CMK (cell line): ENCODE measurements around the gene ARMC5.
"Not testable (repeated sequence)": the region's sequence is repeated elsewhere in the genome, so short reads cannot be mapped to it uniquely, and the experiment has no call there.

Source experiments
- DNase-seq: peaks from one replicate; pipeline ENCODE4 v3.0.0-alpha.2; 2010; ENCODE audit warnings: low read depth

Gene ARMC5

DNA sequence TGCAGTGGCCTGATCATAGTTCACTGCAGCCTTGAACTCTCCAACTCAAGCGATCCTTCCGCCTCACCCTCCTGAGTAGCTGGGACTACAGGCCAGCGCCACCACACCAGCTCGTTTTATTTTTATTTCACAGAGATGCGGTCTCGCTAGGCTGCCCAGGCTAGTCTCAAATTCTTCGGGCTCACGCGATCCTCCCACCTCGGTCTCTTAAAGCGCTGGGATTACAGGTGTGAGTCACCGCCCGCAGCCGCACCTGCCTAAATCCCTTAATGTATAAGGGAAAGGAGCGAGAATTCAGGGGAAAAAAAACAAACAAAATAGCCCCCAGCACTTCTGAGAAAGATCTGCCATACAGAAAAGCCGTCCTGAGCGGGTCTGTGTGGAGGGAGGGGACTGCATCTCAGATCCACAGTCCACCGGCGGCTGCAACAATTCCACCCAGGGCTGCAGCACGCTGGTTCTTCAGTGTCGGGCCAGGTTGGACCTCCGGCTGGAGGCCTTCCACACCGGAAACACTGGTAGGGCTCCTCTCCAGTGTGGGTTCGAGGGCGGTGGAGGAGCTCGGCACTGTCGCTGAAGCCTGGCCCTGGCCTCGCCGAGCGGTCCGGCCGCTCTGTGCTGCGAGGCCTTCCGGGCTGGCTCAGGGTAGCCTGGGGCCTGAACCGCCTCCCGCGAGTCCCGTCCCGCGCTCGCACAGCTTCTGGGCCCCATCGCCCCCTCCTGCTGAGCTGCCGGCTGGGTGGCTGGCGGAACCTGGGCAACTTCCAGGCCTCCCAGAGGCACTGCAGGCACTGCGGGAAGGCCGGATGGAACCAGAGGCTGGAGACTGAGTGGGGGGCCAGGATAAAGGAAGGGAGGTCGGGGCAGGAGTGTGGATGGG, 23.7 kb upstream of the ARMC5 start:
- DNase-seq: no peak

DNA sequence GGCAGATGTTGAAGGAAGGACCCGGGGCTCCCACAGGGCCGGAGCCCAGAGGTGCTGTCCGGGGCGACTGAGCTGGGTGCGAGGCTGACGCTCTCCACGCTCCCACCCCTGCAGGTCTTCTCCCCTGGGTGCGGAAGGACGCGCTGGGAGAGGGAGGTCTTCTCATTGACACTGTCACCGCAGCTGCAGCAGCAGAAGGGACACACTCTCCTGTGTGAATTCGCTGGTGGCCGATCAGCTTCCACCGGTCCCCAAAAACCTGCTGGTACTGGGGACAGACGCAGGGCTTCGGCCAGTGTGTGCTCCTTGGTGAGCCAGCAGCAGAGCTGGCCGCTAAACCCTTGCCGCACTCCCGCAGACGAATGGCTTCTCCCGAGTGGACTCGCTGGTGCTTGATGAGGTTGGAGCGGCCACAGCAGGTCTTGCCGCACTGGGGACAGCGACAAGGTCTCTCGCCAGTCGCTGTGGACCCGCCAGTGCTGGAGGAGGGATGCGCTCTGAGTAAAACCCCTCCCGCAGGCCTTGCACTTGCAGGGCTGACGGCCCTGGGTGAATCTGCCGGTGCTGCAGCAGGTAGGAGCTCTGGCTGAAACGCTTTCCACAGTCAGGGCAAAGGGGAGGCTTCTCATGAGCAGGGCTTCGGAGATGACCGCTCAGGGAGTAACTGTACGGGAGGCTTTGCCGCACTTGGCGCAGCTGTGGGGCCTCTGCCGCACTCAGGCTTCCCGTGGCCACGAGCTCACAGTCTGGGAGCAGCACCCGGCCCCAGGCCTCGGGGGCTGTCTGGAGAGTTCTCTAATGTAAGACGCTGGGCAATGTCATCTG, 22.9 kb upstream of the ARMC5 start:
- DNase-seq: no peak

DNA sequence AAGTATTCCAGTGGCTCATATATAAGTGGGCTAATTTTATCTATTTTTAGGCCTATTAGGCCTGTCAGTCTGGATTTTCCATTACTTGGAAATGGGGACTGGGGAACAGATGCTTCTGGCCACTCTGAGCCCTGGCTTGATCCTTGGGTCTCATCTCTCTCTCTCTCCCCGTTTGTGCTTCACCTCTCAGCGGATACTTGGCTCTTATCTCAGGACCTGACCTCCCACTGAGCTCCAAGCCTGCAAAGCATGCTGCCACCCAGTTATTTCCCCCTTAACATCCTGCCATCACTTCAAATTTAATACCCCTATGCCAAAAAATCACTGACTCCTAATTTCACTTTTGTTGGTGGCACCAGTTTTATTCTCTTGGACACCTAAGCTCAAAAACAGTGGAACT, 20.9 kb upstream of the ARMC5 start:
- no peak for DNase-seq

DNA sequence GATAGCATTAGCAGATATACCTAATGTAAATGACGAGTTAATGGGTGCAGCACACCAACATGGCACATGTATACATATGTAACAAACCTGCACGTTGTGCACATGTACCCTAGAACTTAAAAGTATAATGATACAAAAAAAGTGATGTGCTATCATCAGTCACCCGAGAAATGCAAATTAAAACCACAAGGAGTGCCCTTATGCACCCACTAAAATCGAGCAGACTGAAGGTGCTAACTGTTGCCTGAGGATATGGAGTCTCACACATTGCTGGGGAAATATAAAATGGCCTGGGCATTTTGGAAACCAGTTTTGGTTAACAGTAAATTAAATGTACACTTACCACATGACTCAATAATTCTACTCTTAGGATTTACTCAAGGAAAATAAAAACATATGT, 20.3 kb upstream of the ARMC5 start:
- not testable (repeated sequence) for DNase-seq

DNA sequence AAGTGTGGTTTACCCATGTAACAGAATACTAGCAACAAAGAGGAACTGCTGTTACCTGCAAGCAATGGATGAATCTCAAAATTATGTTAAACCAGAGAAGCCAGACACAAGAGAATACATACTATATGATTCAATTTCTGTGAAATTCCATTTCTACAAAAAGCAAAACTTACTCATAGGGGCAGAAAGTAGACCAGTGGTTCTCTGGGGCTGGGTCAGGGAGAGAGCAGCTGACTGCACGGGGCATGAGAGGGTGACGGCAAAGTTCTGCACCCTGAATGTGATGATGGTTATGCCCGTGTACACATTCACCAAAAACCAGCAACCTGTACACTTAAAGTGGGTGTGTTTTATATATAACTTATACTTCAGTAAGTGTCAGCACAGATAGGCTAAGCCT, 19.8 kb upstream of the ARMC5 start:
- no peak for DNase-seq

DNA sequence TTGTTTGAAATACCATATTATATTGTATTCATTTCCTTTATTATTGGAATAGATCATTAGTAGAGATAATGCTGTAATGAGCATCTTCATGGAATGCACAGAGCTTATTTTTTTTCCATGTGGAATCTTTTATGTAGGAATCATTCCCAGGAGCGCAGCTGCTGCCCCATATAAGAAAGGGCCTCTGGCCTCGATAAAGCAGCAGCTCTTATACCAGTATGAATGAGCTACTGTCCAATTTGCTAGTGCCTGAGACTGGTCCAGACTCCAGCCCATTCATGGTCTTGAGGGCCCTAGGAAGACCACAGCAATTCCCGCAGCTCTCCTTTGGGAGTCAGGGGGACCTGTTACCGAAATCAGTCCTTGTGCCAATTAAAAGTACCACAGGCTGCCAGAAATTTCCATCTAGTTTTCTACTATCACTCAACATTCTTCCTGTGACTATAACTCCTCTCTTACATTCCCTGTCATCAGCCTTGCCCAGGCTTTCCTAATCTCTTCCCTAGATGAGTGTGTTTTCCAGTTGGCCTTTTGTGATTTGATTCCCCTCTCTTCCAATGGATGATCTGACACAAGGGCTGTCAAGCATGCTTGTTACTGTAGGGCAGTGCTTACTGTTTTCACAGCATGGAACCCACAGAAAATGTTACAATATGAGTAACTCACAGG, 18.7 kb upstream of the ARMC5 start:
- no peak for DNase-seq

DNA sequence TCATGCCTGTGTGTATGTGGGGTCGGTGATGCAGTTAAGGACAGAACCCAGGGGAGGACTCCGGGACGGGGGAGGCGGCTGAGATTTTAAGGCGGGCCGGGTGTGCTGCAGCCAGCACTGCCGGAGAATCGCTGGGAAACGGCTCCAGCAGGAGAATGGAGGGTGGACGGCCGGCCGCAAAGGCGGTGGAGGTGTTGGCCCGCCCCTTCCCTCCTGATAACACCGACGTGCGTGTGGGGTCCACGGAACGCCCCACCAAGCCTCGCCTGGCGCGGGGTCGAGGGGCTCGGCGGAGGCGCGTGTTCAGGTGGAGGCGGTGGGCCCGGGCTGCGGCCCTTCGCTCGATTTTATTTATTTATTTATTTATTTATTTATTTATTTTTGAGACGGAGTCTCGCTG, 17.3 kb upstream of the ARMC5 start:
- no peak for DNase-seq

DNA sequence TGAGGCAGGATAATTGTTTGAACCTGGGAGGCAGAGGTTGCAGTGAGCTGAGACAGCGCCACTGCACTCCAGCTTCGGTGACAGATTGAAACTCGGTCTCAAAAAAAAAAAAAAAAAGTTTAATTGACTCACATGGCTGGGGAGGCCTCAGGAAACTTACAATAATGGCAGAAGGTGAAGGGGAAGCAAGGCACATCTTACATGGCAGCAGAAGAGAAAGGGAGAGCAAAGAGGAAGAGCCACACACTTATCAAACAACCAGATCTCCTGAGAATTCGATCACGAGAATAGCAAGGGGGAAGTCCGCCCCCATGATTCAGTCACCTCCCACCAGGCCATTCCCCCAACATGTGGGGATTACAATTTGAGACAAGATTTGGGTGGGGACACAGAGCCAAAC, 13.4 kb upstream of the ARMC5 start:
- DNase-seq: not testable (repeated sequence)

DNA sequence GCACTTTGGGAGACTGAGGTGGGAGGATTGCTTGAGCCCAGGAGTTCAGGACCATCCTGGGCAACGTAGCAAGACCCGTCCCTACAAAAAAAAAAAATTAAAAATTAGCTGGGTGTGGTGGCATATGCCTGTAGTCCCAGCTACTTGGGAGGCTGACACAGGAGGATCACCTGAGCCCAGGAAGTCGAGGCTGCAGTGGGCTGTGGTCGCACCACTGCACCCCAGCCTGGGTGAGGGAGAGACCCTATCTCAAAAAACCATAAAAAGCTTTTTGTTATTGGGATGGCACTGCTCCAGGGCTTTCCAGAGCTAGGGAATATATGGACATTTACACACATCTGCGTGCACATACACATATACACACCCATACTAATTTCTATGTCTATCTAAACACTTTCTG, 8.1 kb upstream of the ARMC5 start:
- DNase-seq: no peak

DNA sequence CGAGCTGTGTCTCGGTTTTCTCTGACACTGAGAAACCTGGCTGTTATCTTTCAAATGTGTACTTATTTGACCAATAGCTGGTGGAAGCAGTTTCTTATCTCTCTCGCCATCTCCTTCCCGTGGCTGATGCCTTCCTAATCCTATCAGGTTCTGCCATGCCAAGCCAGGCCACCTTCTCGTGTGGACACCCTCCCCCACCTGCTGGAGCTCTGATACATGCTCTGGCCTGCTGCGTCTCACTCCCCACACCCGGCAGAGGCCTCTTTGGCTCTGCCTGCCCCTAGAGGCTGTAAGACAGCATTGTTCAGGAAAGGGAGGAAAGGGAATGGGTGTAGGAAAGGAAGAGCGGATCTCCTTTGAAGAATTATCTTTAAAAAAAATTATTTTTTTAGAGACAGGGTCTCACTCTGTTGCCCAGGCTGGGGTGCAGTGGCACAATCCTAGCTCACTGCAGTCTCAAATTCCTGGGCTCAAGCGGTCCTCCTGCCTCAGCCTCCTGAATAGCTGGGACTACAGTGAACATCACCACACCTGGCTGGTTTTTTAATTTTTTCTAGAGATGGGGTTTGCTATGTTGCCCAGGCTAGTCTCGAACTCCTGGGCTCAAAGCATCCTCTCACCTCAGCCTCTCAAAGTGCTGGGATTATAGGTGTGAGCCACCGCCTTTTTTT, 7.5 kb upstream of the ARMC5 start:
- no peak for DNase-seq

DNA sequence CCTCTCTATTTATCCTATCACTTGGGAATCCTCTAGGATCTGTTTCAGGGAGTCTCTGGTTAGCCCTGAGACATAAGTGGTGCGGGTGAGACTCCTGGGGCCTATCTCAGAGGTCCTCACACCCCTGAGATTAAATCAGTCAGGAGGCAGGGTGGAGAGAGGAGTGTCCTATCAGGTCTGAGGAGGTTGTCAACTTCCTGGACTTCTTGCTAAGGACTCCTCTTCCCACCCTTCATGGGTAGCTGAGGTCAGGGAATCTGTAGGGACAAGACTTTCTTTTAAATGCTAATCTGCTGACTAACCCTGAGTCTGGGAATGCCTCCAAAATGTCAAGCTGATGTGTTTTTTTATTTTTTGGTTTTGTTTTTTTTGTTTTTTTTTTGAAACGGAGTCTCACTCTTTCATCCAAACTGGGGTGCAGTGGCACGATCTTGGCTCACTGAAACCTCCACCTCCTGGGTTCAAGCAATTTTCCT, 6.6 kb upstream of the ARMC5 start:
- no peak for DNase-seq

DNA sequence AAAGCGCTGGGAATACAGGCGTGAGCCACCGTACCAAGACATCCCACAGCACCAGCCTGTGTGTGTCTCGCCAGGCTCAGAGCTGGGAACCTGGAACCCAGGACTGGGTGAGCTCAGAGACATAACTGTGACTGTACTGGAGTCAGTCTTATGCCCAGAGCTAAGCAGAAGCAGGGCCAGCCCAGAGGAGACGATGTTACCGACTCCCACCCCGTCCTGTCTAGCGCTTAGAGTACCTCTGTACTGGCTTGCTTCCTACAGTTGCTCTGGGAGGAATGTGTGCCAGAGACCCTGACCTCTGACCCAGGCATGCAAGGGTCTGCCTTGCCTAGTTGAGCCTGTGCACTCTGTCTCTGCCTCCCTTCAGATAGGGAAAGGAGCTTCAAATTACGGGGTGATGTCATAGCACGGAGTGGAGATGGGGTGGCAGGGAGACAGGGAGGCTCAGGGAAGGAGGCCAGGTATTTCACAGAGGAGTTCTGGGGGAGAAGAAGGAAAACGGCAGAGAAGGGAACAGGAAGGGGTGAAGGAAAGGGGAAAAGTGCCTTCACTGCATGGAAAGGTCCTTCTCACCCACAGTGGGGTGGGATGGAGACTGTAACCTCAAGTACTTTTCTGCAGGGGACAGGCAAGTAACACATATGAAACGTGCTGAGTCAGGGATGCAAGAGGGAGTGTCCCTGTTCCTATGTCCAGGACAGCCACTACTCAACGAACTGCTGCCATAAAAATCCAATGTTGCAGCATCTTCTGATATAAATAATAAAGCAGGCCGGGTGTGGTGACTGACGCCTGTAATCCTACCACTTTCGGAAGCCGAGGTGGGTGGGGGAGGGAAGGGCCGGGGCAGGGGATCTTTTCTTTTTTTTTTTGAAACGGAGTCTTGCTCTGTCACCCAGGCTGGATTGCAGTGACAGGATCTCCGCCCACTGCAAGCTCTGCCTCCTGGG, 5.8 kb upstream of the ARMC5 start:
- no peak for DNase-seq

DNA sequence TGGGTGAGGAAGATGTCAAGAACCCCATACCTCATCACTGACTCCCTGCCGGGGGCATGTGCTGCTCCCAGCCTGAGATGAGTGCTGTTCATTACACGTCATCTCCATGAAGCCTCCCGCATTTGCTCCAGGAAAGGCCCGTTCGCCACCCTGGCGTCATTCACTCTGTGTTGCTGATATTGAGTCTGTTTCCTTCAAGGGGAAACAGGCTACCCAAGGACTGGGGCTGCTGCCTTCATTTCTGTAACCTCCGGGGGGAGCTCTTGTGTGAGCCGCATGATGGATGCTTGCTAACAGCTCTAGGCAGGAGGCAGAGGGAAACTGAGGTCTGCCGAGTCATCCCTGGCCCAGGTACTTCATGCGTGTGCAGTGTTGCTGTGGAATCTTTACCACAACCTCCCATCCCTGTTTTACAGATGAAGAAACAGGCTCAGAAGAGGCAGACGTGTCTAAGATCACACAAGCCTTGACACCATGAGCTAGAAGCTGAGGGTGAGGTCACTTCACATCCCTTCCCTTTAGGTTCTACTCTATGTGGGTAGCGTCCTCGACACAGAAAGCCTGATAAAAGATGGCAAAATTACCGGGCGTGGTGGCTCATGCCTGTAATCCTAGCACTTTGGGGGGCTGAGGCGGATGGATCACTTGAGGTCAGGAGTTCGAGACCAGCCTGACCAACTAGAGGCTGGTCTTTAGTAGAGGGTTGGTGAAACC, 3.5 kb upstream of the ARMC5 start:
- DNase-seq: no peak

DNA sequence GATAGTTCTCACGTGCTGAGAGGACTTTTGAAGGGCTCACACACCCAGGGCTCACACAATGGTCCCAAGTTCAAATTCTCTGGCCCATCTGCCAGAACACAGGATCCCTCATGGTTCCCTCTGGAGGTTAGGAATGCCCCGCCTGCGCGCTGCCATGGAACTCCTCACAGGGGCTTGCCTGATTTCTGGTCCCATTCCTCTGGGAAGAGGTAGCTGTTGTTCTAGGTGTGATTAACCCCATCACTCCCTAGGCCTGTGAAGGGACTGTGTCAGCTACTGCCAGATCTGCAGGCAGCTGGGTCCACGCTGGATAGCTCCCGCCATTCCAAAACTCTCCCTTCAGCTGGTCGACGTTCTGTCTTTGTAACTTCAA, 2.3 kb upstream of the ARMC5 start:
- DNase-seq: no peak

DNA sequence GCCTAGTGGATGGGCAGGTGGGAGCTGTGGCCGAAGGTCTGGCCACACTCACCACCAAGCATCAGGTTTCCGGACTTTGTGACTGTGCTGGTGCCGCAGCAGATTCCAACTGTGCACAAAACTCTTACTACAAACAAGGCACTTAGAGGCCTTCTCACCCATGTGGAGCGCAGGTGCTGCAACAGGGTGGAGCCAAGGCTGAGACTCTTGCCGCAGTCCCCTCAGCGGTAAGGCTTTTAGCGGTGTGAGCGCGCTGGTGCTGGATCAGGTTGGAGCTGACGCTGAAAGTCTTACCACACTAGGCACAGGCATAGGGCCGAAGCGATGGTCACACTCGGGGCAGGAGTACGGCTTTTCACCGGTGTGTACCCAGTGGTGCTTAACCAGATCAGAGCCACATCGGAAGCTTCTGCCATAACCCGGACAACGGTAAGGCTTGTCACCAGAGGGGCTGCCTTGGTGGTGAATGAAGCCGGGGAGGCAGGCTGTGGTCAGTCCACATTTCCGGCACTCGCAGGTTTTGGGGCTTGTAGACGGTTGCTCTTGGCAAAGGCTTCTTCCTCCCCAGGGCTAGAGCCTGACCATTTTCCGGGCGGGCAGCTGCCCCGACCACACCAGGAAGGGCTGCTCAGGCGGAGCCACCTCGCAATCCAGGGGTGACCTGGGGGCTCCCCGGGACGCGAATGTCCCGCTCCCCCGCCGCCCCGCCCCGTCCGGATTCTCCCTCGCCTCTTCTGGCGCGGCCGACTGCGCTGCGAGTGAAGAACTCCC, 1.0 kb upstream of the ARMC5 start:
- no peak for DNase-seq

DNA sequence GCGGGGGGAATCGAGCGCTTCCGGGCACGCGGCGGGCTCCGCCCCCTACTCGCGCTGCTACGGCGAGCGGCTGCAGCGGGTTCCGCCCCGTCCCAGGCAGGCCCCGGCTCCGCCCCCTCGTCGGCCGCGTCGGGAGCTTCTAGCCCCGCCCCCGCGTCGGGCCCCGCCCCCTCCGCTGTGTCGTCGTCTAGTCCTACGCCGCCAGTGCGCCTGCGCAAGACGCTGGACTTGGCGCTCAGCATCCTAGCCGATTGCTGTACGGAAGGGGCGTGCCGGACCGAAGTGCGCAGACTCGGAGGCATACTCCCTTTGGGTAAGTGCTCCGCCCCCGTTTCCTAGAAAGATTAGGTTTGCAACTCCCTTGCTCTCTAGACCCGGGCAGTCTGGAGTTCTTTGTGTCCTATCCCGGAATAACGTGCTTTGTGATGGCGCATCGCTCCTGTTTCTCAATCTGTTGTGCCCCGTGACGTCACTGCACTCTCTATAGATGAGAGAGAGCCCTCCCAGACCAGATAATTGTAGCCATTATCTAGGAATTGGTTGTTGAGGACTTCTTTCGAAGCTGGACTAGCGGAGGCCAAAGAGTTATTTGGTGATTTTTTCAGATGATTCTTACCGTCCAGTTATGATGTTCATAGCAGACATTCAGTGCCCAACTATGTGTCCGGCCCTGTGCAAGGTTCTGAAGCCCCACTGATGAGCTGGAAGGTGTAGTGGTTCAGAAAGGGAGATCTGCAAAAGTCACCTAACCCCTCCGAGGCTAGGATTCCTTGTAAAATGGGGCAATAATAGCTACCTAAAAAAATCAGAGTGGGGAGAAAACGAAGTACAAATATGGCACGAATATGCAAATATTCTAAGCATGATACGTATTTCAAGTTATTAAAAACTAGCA, 633 bp downstream of the ARMC5 start:
- peak; percentile 99 for DNase-seq

DNA sequence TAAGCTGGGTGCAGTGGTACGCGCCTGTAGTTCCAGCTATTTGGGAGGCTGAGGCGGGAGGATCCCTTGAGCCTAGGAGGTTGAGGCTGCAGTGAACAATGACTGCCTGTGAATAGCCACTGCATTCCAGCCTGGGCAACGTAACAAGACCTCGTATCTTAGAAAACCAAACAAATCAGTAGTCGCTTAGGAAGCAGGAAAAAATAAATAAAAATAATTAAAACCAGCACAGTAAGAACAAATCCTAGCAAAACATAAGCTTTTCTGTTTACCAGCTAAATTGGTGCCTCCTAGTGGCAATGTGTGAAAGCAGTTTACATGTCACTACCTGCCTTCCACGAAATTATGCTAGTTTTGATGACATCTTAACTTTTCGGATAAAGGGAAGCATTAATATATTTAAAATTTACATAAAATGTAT, 1.3 kb downstream of the ARMC5 start:
- no peak for DNase-seq

DNA sequence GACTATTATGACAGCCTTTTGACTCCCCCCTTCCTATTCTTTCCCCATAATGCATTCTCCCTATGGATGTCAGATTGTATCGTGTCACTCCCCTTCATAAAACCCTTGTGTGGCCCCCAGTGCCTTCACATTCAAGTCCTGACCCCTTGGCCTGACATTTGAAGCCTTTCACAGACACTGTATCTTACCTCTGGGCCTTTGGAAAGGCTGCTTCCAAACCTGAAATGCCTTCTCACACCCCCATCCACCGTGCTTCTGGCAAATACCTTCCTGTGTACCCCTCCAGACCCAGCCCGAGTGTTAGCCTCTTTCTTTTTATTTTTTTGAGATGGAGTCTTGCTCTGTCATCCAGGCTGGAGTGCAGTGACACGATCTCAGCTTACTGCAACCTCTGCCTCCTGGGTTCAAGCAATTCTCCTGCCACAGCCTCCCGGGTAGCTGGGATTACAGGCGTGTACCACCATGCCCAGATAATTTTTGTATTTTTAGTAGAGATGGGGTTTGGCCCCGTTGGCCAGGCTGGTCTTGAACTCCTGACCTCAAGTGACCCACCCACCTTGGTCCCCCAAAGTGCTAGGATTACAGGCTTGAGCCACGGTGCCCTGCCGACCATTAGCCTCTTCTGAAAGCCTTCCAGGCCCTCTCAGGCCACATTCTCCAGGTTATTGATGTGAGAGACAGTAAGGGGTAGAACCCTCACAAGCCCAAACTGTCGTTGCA, 2.1 kb downstream of the ARMC5 start:
- no peak for DNase-seq
